ENCODE measurements around the gene CYB5RL. TPM values are rescaled to one million over a fixed set of nuclear protein-coding genes. Genes with fewer than 3 reads are reported as not detected.
"Not testable (repeated sequence)": the region's sequence is repeated elsewhere in the genome, so short reads cannot be mapped to it uniquely, and the experiment has no call there.

The CYB5RL gene
- total RNA-seq, 2 donors from 2014 or later = 8.4 to 14.0 TPM

DNA sequence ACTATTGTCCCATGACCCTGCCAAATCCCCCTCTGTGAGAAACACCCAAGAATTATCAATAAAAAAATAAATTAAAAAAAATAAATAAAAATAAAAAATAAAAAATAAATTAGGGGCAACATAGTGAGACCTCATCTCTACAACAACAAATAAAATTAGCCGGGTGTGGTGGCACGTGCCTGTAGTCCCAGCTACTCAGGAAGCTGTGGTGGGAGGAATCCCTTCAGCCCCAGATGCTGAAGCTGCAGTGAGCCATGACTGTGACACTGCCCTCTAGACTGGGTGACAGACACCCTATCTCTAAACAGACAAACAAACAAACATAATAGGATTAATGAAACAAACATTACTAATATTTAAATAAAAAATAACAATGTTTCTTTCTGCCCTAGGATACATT lies 34.5 kb upstream of the CYB5RL start:
- H3K9me3 Mint-ChIP-seq = no peaks in the 10 kb centered on the region
- H3K4me3 Mint-ChIP-seq = no peak overlapping the region
- no peak for ATAC-seq (replicated peaks in 1 of 2)
- DNase-seq = no peak
- H3K36me3 Mint-ChIP-seq (ENCODE audit: insufficient read depth in 2 of 2) = peaks cover 2 to 4% of the 10 kb centered on the region in 2 donors
- H3K27me3 Mint-ChIP-seq (ENCODE audit: low read depth) = no peaks in the 10 kb centered on the region
- peaks cover 32% of the 10 kb centered on the region for H3K4me1 Mint-ChIP-seq (ENCODE audit: low read depth)
- H3K27ac Mint-ChIP-seq = no peak overlapping the region

DNA sequence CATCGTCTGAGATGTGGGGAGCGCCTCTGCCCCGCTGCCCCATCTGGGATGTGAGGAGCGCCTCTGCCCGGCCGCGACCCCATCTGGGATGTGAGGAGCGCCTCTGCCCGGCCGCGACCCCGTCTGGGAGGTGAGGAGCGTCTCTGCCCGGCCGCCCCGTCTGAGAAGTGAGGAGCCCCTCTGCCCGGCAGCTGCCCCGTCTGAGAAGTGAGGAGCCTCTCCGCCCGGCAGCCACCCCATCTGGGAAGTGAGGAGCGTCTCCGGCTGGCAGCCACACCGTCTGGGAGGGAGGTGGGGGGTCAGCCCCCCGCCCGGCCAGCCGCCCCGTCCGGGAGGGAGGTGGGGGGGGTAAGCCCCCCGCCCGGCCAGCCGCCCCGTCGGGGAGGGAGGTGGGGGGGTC lies 33.4 kb upstream of the CYB5RL start:
- not testable (repeated sequence) for H3K27ac Mint-ChIP-seq; H3K4me3 Mint-ChIP-seq; DNase-seq; H3K27me3 Mint-ChIP-seq (ENCODE audit: low read depth); H3K9me3 Mint-ChIP-seq; ATAC-seq (replicated peaks in 1 of 2); H3K36me3 Mint-ChIP-seq (ENCODE audit: insufficient read depth in 2 of 2)
- H3K4me1 Mint-ChIP-seq (ENCODE audit: low read depth) = peaks cover 39% of the 10 kb centered on the region

- ATAC-seq (replicated peaks in 1 of 2) = peak; percentile 55 to 74
- H3K4me3 Mint-ChIP-seq = peak overlapping the region; percentile 13 to 48
- peaks cover 43% of the 10 kb centered on the region for H3K4me1 Mint-ChIP-seq (ENCODE audit: low read depth)
- no peaks in the 10 kb centered on the region for H3K27me3 Mint-ChIP-seq (ENCODE audit: low read depth)
- H3K9me3 Mint-ChIP-seq = no peaks in the 10 kb centered on the region
- H3K36me3 Mint-ChIP-seq (ENCODE audit: insufficient read depth in 2 of 2) = no peaks in the 10 kb centered on the region
- peak overlapping the region; percentile 55 for H3K27ac Mint-ChIP-seq
- DNase-seq = peak; percentile 60 to 63
Measured at GRCh38 chr1:54230507-54231339, 30.9 kb upstream of the CYB5RL start.

- Mint-ChIP-seq H3K9me3 (no peaks in the 10 kb centered on the region), H3K27ac (peak overlapping the region; percentile 84), H3K4me1 (ENCODE audit: low read depth) (peaks cover 43% of the 10 kb centered on the region), H3K36me3 (ENCODE audit: insufficient read depth in 2 of 2) (peaks cover 2 to 3% of the 10 kb centered on the region in 2 donors), H3K4me3 (peak overlapping the region; percentile 46 to 48), H3K27me3 (ENCODE audit: low read depth) (no peaks in the 10 kb centered on the region)
- ATAC-seq (replicated peaks in 1 of 2) (peak; percentile 48 to 60), DNase-seq (peak; percentile 40 to 42)
Measured at GRCh38 chr1:54229281-54229891, 29.6 kb upstream of the CYB5RL start.

- Mint-ChIP-seq H3K9me3 (no peaks in the 10 kb centered on the region), H3K27ac (no peak overlapping the region), H3K4me3 (no peak overlapping the region)
Measured at GRCh38 chr1:54228638-54229079, 28.8 kb upstream of the CYB5RL start.

GRCh38 chr1:54227891-54228310 lies 28.1 kb upstream of the CYB5RL start:
- no peak for ATAC-seq (replicated peaks in 1 of 2)
- Mint-ChIP-seq H3K27me3 (ENCODE audit: low read depth) (no peaks in the 10 kb centered on the region), H3K27ac (peak overlapping the region; percentile 52), H3K4me1 (ENCODE audit: low read depth) (peaks cover 43% of the 10 kb centered on the region), H3K9me3 (no peaks in the 10 kb centered on the region), H3K4me3 (peak overlapping the region in 1 of 2 donors; percentile 19), H3K36me3 (ENCODE audit: insufficient read depth in 2 of 2) (peaks cover 2 to 3% of the 10 kb centered on the region in 2 donors)
- DNase-seq = no peak

More at GRCh38 chr1:54228638-54229079, 28.8 kb upstream of the CYB5RL start:
- Mint-ChIP-seq H3K27me3 (ENCODE audit: low read depth) (no peaks in the 10 kb centered on the region), H3K4me1 (ENCODE audit: low read depth) (peaks cover 43% of the 10 kb centered on the region), H3K36me3 (ENCODE audit: insufficient read depth in 2 of 2) (peaks cover 2 to 3% of the 10 kb centered on the region in 2 donors)
- DNase-seq (no peak), ATAC-seq (replicated peaks in 1 of 2) (no peak)

- Mint-ChIP-seq H3K4me3 (no peak overlapping the region), H3K27me3 (ENCODE audit: low read depth) (no peaks in the 10 kb centered on the region), H3K9me3 (no peaks in the 10 kb centered on the region), H3K27ac (peak overlapping the region; percentile 52), H3K36me3 (ENCODE audit: insufficient read depth in 2 of 2) (peaks cover 2 to 3% of the 10 kb centered on the region in 2 donors), H3K4me1 (ENCODE audit: low read depth) (peaks cover 43% of the 10 kb centered on the region)
- ATAC-seq (replicated peaks in 1 of 2) = peak in 1 of 2 donors; percentile 6
- DNase-seq = no peak
Measured at GRCh38 chr1:54227091-54227602, 27.3 kb upstream of the CYB5RL start.

DNA sequence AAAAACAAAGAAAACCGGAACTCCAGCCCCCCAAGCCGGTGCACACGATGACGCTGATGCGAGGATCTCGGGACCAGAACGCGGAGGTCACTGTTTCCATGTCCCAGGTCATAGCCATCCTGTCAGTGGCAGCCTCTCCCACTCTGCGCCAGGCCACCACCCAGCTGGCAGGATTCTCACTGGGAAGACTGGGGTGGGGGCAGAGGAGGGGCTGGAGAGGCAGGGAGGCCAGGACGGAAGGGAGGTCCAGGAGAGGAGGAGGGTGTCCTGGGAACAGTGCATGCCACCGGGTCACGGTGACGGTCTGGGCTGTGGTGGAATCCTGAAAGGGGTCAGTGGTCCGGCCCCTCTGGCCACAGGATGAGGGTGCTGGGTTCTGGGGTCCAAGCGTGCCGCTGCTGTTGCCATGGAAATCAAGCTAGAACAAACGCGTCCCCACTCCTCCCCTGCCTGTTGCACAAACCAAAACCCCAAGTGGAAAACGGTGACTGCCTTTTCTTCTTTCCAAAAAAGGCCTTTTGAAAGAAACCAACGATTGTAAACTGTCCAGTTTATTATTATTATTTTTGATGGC lies 26.2 kb upstream of the CYB5RL start:
- no peak for DNase-seq
- Mint-ChIP-seq H3K27me3 (ENCODE audit: low read depth) (no peaks in the 10 kb centered on the region), H3K9me3 (no peaks in the 10 kb centered on the region), H3K27ac (no peak overlapping the region), H3K4me3 (no peak overlapping the region), H3K4me1 (ENCODE audit: low read depth) (peaks cover 38% of the 10 kb centered on the region), H3K36me3 (ENCODE audit: insufficient read depth in 2 of 2) (peaks cover 2 to 6% of the 10 kb centered on the region in 2 donors)
- no peak for ATAC-seq (replicated peaks in 1 of 2)

DNA sequence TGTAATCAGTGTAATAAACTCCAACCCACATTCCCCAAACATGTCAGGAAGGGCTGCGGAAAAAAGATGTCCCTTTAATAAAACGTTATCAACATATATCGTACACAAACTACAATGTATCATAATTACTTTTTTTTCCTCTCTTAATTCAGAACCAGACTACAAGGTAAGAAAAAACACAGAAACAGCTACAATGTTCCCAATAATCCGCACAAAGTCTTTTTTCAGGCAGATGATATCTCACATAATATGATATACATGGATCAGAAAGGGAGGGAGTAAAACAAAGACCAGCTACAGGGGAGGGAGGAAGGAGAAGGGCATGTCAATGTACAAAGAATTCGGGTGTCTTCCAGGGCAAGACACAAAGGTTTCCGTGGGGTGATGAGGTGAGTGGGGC lies 25.5 kb upstream of the CYB5RL start:
- ATAC-seq (replicated peaks in 1 of 2) (no peak), DNase-seq (no peak)
- Mint-ChIP-seq H3K27ac (peak overlapping the region; percentile 61), H3K27me3 (ENCODE audit: low read depth) (no peaks in the 10 kb centered on the region), H3K36me3 (ENCODE audit: insufficient read depth in 2 of 2) (peaks cover 2 to 6% of the 10 kb centered on the region in 2 donors), H3K9me3 (no peaks in the 10 kb centered on the region), H3K4me3 (no peak overlapping the region), H3K4me1 (ENCODE audit: low read depth) (peaks cover 31% of the 10 kb centered on the region)

DNA sequence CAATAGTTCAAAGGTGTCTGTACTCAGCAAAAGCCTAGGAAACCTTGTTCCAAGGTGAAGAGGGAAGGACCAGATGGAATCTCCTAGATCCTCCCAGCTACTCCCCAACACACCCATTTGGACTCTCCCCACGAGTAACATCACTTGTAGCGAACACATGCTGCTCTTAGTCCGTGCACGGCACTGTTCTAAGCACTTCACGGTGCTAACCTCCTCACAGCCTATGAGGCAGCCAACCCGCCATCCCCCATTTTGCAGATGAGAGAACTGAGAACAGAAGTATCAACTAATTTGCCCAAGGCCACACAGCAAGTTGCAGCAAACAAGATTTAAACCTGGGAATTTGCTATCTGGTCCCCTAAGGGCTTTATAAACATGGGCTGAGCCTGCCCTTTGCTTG lies 24.4 kb upstream of the CYB5RL start:
- no peak for ATAC-seq (replicated peaks in 1 of 2)
- no peak for DNase-seq
- no peak overlapping the region for H3K4me3 Mint-ChIP-seq
- H3K27me3 Mint-ChIP-seq (ENCODE audit: low read depth) = no peaks in the 10 kb centered on the region
- H3K27ac Mint-ChIP-seq = no peak overlapping the region
- H3K9me3 Mint-ChIP-seq = no peaks in the 10 kb centered on the region
- H3K36me3 Mint-ChIP-seq (ENCODE audit: insufficient read depth in 2 of 2) = peaks cover 2 to 6% of the 10 kb centered on the region in 2 donors
- H3K4me1 Mint-ChIP-seq (ENCODE audit: low read depth) = peaks cover 19% of the 10 kb centered on the region

- Mint-ChIP-seq H3K4me1 (ENCODE audit: low read depth) (peaks cover 15% of the 10 kb centered on the region), H3K27me3 (ENCODE audit: low read depth) (no peaks in the 10 kb centered on the region), H3K4me3 (no peak overlapping the region), H3K27ac (no peak overlapping the region), H3K36me3 (ENCODE audit: insufficient read depth in 2 of 2) (peaks cover 2 to 7% of the 10 kb centered on the region in 2 donors), H3K9me3 (no peaks in the 10 kb centered on the region)
- DNase-seq (no peak), ATAC-seq (replicated peaks in 1 of 2) (no peak)
Measured at GRCh38 chr1:54223441-54224202, 23.8 kb upstream of the CYB5RL start.

GRCh38 chr1:54222711-54223110 lies 22.9 kb upstream of the CYB5RL start:
- no peak overlapping the region for H3K27ac Mint-ChIP-seq
- no peaks in the 10 kb centered on the region for H3K27me3 Mint-ChIP-seq (ENCODE audit: low read depth)
- no peaks in the 10 kb centered on the region for H3K9me3 Mint-ChIP-seq
- H3K4me1 Mint-ChIP-seq (ENCODE audit: low read depth) = peaks cover 9% of the 10 kb centered on the region
- H3K36me3 Mint-ChIP-seq (ENCODE audit: insufficient read depth in 2 of 2) = peaks cover 2 to 12% of the 10 kb centered on the region in 2 donors
- DNase-seq = no peak
- H3K4me3 Mint-ChIP-seq = no peak overlapping the region
- no peak for ATAC-seq (replicated peaks in 1 of 2)

Data from activated T-cell treated with anti-CD3 and anti-CD28 coated beads, Interleukin-2, amount 50 U/mL, for 72 hours (primary cell).